ENCODE data around the gene PTPN1.
"Not testable (repeated sequence)": the region's sequence is repeated elsewhere in the genome, so short reads cannot be mapped to it uniquely, and the experiment has no call there.

PTPN1 gene

GRCh38 chr20:50563133-50563944 is 53.2 kb downstream of the PTPN1 start:
- H3K36me3 ChIP-seq = peaks cover 25% of the 10 kb centered on the region
- DNase-seq = no peak
- no peaks in the 10 kb centered on the region for H3K9me3 ChIP-seq
- H3K27me3 ChIP-seq = no peaks in the 10 kb centered on the region
- H3K4me1 ChIP-seq = no peaks in the 10 kb centered on the region; the same call in 1 of the 2 replicates
- H3K4me3 ChIP-seq (ENCODE audit: low read depth, low read length) = no peak overlapping the region
- TF ChIP-seq, protein P1, sequence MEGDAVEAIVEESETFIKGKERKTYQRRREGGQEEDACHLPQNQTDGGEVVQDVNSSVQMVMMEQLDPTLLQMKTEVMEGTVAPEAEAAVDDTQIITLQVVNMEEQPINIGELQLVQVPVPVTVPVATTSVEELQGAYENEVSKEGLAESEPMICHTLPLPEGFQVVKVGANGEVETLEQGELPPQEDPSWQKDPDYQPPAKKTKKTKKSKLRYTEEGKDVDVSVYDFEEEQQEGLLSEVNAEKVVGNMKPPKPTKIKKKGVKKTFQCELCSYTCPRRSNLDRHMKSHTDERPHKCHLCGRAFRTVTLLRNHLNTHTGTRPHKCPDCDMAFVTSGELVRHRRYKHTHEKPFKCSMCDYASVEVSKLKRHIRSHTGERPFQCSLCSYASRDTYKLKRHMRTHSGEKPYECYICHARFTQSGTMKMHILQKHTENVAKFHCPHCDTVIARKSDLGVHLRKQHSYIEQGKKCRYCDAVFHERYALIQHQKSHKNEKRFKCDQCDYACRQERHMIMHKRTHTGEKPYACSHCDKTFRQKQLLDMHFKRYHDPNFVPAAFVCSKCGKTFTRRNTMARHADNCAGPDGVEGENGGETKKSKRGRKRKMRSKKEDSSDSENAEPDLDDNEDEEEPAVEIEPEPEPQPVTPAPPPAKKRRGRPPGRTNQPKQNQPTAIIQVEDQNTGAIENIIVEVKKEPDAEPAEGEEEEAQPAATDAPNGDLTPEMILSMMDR (IDR thresholded peaks at IDR 0.05; ENCODE audit: low read depth, low read length) = no peak

DNA sequence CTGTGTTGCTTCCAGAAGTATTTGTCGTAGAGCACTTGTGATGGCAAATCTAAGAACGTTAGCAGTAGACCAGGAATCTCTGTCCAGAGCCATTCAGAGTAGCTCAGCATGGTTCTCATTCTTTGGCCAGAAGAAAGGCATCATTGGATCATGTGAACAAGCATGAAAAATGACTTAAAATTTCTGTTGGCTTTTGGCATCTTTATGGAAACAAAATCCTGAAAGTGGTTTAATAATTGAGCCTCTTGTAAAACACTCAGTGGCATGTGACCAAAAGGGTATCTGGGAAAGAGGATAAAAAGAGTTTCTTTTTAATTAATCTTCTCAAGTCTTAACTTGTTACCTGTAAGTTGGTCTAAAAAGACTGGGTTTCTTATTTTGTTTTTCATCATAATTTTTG is 55.2 kb downstream of the PTPN1 start:
- TF ChIP-seq, protein P1 (IDR thresholded peaks at IDR 0.05; ENCODE audit: low read depth, low read length) = no peak
- no peaks in the 10 kb centered on the region for H3K9me3 ChIP-seq
- H3K4me1 ChIP-seq = peaks cover under 1% of the 10 kb centered on the region; the same call in 1 of the 2 replicates
- H3K27me3 ChIP-seq = no peaks in the 10 kb centered on the region
- H3K36me3 ChIP-seq = peaks cover 29% of the 10 kb centered on the region
- no peak for DNase-seq
- no peak overlapping the region for H3K4me3 ChIP-seq (ENCODE audit: low read depth, low read length)

DNA sequence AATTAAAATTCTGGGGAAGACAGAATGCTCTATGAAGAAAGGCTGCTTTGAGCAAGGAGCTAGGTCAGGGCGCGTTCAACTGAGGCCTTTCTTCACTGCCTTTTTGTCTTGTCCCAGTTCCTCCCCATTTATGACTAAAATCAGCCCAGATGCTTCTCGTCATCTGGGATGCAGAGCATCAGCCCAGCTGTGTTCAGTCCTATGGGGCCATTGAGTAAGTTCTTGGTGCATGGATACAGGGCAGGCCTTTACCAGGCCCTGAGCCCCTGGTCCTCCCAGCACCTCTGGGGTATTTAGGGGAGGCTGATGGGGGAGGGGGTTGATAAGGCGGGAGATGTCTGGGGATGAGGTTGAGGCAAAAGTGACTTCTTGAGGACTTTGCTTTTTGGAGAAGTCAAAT is 55.7 kb downstream of the PTPN1 start:
- H3K4me1 ChIP-seq = peaks cover 5% of the 10 kb centered on the region
- no peaks in the 10 kb centered on the region for H3K9me3 ChIP-seq
- H3K36me3 ChIP-seq = peaks cover 29% of the 10 kb centered on the region
- TF ChIP-seq, protein P1 (IDR thresholded peaks at IDR 0.05; ENCODE audit: low read depth, low read length) = no peak
- no peak overlapping the region for H3K4me3 ChIP-seq (ENCODE audit: low read depth, low read length)
- H3K27me3 ChIP-seq = no peaks in the 10 kb centered on the region
- DNase-seq = no peak

GRCh38 chr20:50567860-50568548 is 57.8 kb downstream of the PTPN1 start:
- Histone ChIP-seq H3K4me1 (peaks cover 24% of the 10 kb centered on the region), H3K9me3 (no peaks in the 10 kb centered on the region), H3K36me3 (peaks cover 17% of the 10 kb centered on the region), H3K27me3 (no peaks in the 10 kb centered on the region), H3K4me3 (ENCODE audit: low read depth, low read length) (no peak overlapping the region)
- TF ChIP-seq, protein P1 (IDR thresholded peaks at IDR 0.05; ENCODE audit: low read depth, low read length) = no peak
- no peak for DNase-seq

DNA sequence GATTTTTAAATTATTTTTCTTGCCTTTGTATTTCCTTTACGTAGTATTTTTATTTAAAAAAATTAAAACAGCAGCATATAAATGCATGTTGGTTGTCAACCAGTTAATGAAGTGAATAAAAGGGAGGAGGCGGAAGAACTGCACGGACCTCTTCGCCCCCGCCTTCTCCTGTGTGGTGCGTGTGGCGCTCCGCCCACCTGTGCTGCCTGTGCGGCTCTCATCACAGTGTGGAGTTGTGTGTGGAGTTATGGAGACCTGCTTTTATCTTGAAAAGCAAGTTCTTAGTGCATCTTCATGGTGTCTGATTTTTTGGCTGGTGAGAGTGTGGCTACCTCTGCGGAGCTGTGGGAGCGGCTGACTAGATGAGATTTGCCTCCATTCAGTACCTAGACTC is 58.4 kb downstream of the PTPN1 start:
- H3K36me3 ChIP-seq = peaks cover 17% of the 10 kb centered on the region
- H3K27me3 ChIP-seq = no peaks in the 10 kb centered on the region
- no peak overlapping the region for H3K4me3 ChIP-seq (ENCODE audit: low read depth, low read length)
- peaks cover 29% of the 10 kb centered on the region for H3K4me1 ChIP-seq
- no peaks in the 10 kb centered on the region for H3K9me3 ChIP-seq
- no peak for DNase-seq
- TF ChIP-seq, protein P1 (IDR thresholded peaks at IDR 0.05; ENCODE audit: low read depth, low read length) = no peak

DNA sequence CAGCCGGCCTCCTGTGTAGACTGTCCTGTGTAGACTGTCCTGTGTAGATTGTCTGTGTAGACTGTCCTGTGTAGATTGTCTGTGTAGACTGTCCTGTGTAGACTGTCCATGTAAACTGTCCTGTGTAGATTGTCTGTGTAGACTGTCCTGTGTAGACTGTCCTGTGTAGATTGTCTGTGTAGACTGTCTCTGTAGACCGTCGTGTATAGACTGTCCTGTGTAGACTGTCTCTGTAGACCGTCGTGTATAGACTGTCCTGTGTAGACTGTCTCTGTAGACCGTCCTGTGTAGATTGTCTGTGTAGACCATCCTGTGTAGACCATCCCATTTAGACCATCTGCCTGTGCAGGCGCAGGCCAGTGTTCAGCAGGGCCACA is 59.3 kb downstream of the PTPN1 start:
- Histone ChIP-seq H3K36me3 (peaks cover 18% of the 10 kb centered on the region), H3K4me1 (peaks cover 29% of the 10 kb centered on the region)
- H3K9me3 ChIP-seq; DNase-seq; H3K27me3 ChIP-seq; H3K4me3 ChIP-seq (ENCODE audit: low read depth, low read length): not testable (repeated sequence)
